Measurements from ENCODE around the gene TGOLN2.

Gene TGOLN2

GRCh38 chr2:85309699-85310321 is 18.0 kb downstream of the TGOLN2 start:
- no peak for FAIRE-seq
- TF ChIP-seq, protein P1, sequence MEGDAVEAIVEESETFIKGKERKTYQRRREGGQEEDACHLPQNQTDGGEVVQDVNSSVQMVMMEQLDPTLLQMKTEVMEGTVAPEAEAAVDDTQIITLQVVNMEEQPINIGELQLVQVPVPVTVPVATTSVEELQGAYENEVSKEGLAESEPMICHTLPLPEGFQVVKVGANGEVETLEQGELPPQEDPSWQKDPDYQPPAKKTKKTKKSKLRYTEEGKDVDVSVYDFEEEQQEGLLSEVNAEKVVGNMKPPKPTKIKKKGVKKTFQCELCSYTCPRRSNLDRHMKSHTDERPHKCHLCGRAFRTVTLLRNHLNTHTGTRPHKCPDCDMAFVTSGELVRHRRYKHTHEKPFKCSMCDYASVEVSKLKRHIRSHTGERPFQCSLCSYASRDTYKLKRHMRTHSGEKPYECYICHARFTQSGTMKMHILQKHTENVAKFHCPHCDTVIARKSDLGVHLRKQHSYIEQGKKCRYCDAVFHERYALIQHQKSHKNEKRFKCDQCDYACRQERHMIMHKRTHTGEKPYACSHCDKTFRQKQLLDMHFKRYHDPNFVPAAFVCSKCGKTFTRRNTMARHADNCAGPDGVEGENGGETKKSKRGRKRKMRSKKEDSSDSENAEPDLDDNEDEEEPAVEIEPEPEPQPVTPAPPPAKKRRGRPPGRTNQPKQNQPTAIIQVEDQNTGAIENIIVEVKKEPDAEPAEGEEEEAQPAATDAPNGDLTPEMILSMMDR (IDR thresholded peaks at IDR 0.05; ENCODE audit: insufficient read depth, missing control alignments), result no peak
- no peak for DNase-seq (ENCODE audit: insufficient read length, low spot score)

DNA sequence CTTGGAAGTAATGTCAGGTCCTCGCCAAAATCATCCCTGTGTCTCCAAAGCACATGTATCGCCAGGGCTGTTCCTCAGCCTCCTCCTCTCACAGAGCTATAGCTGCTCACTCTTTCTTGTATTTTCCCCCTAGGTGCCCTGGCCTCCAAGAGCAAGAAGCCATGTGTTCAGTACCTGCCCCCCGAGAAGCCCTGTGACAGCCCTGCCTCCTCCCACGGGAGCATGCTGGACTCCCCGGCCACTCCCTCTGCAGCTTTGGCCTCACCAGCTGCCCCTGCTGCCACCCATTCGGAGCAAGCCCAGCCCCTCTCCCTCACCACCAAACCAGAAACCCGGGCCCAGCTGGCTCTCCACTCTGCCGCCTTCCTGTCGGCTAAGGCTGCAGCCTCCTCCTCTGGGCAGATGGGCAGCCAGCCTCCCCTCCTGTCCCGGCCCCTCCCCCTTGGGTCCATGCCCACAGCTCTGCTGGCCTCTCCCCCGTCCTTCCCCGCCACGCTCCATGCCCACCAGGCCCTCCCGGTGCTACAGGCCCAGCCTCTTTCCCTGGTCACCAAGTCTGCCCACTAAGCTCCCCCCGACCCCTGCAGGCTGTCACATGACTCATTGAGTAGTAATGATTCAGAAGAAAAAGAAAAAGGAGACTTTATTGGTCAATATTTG is 18.8 kb downstream of the TGOLN2 start:
- no peak for DNase-seq (ENCODE audit: insufficient read length, low spot score)
- FAIRE-seq, result no peak
- TF ChIP-seq, protein P1 (IDR thresholded peaks at IDR 0.05; ENCODE audit: insufficient read depth, missing control alignments), result no peak

DNA sequence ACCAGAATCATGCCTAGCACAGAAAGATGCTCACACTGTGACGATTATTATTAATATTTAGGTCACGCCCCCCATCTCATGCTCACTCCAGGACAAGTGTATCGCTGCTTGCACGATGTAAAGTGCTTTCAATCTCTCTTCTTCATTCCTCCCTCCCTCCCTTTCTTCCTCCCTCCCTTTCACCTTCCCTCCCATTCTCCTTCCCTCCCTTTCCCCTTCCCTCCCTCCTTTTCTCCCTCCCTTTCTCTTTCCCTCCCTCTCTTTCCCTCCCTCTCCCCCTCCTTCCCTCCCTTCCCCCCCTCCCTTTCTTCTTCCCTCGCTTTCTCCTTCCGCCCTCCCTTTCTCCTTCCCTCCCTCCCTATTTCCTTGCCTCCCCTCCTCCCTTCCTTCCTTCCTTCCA is 19.6 kb downstream of the TGOLN2 start:
- FAIRE-seq (no peak), DNase-seq (ENCODE audit: insufficient read length, low spot score) (no peak)
- TF ChIP-seq, protein P1 (IDR thresholded peaks at IDR 0.05; ENCODE audit: insufficient read depth, missing control alignments), result no peak

GRCh38 chr2:85307527-85307897 is 20.3 kb downstream of the TGOLN2 start:
- DNase-seq (ENCODE audit: insufficient read length, low spot score), result no peak
- no peak for FAIRE-seq
- TF ChIP-seq, protein P1 (IDR thresholded peaks at IDR 0.05; ENCODE audit: insufficient read depth, missing control alignments), result no peak

GRCh38 chr2:85303780-85304531 is 23.8 kb downstream of the TGOLN2 start:
- no peak for FAIRE-seq
- no peak for DNase-seq (ENCODE audit: insufficient read length, low spot score)
- TF ChIP-seq, protein P1 (IDR thresholded peaks at IDR 0.05; ENCODE audit: insufficient read depth, missing control alignments), result no peak

DNA sequence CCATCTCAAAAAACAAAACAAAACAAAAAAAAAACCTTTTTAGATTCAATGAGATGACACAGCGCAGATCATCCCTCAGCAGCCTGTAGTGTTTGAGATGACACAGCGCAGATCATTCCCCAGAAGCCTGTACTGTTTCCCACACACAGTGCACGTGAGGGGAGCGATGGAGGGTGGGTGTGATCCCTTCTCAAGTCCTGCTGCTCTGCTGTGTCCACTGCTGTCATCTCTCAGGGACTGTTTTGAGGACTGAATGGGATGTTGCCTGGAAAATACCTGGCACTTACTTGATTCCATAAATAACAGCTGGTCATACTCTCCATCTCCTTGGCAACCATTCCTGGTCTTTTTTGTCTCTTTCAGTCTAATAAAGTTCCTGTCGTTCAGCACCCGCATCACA is 25.7 kb downstream of the TGOLN2 start:
- FAIRE-seq (no peak), DNase-seq (ENCODE audit: insufficient read length, low spot score) (no peak)
- TF ChIP-seq, protein P1 (IDR thresholded peaks at IDR 0.05; ENCODE audit: insufficient read depth, missing control alignments), result no peak

Data from D721Med (cell line).